Endothelial cell of umbilical vein (primary cell): ENCODE data around the gene INPP4B.

Experiments
- MYC ChIP-seq: IDR thresholded peaks from one replicate; pipeline ENCODE4 v1.6.1; 2011; ENCODE audit warnings: mild to moderate bottlenecking, low read depth, low read length
- POLR2A ChIP-seq: IDR thresholded peaks from 2 replicates; pipeline ENCODE4 v1.6.1; 2012; ENCODE audit warnings: low read depth, mild to moderate bottlenecking, control low read depth, low read length

DNA sequence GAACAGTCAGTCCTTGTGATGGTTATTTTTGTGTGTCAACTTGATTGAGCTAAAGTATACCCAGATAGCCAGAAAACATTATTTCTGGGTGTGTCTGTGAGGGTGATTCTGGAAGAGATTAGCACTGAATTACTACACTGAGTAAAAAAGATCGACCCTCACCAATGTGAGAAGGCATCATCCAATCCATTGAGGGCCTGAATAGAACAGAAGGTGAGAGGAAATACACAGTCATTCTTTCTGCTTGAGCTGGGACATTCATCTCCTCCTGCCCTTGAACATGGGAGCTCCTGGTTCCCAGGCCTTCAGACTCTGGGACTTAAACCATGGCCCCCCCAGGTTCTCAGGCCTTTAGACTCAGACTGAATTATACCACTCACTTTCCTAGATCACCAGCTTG lies 22.3 kb downstream of the INPP4B start:
- TF ChIP-seq MYC (no peak), POLR2A (no peak)
